H1 (cell line): Measurements from ENCODE around the gene SEC61B. TPM values are rescaled to one million over a fixed set of nuclear protein-coding genes. Genes with fewer than 3 reads are reported as not detected.

Experiments used
- CHD7 ChIP-seq: fragments of 300-600 bp; sonication (generic); IDR thresholded peaks from 2 replicates; pipeline ENCODE4 v1.7.1; 2012; ENCODE audit warnings: low read length, moderate library complexity, mild to moderate bottlenecking, inconsistent platforms; ENCODE audit not compliant: insufficient replicate concordance
- KDM5A ChIP-seq: fragments of 200-600 bp; IDR thresholded peaks from 2 replicates; pipeline ENCODE4 v1.7.1; 2012; ENCODE audit warnings: mild to moderate bottlenecking, low read length, inconsistent platforms, mixed read lengths
- SIX5 ChIP-seq: IDR thresholded peaks from 2 replicates; pipeline ENCODE4 v1.6.1; 2011; ENCODE audit warnings: mild to moderate bottlenecking, low read depth, low read length
- polyA plus RNA-seq, 7 experiments: library from polyadenylated mRNA; depleted of rRNA in 3 of 7; stranded (reverse) in 5 of 7; unstranded in 2 of 7; fragments of >200 nt in 5 of 7; fragments of 200-250 nt in 2 of 7; gene quantifications; 1 replicate in 5 of 7; 2 replicates in 1 of 7; 4 replicates in 1 of 7; pipeline versions ENCODE4 v1.2.1 to v1.2.3, GENCODE V29; 2011 to 2013; ENCODE audit warnings: missing spikeins in 2 of 7, mixed read lengths in 2 of 7
- total RNA-seq: library from RNA; stranded (reverse); fragmentation: NEBNext Ultra II Directional; extraction: Animal tissue kit (Norgen Biotek cat#: 25700); gene quantifications from 2 replicates; pipeline ENCODE4 v1.2.1, GENCODE V29; 2021

SEC61B gene
- total and polyA plus RNA-seq, 2 of the 8 experiments (the other 6 are each of a cell fraction or from before 2014, with no cell fraction given) = 155 to 379 TPM

DNA sequence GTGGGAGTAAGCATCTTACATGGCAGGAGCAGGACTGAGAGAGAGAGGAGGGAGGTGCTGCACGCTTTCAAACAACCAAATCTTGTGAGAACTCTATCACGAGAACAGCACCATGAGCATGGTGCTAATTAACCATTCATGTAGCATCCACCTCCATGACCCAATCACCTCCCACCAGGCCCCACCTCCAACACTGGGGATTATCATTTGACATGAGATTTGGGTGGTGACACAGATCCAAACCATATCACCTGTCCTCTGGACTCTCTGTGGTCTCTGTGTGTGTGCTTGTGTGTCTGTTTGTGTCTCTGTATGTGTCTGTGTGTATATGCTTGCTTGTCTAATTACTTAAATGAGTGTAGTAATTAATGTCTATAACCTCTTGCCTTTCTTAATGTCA, 31.1 kb downstream of the SEC61B start (continued):
- TF ChIP-seq CHD7 (no peak), SIX5 (no peak), KDM5A (no peak)
- TF ChIP-seq, all 59 proteins: peak for 0
